NCI-H146 treated with DMSO at 0.1 percent for 48 hours (cell line): Measurements from ENCODE around the gene MPZL3.
"Not testable (repeated sequence)": the region's sequence is repeated elsewhere in the genome, so short reads cannot be mapped to it uniquely, and the experiment has no call there.

Source experiments
- DNase-seq: peaks from one replicate; lab custom pipeline; 2025; ENCODE audit not compliant: unreplicated experiment; lab: John Stamatoyannopoulos, UW

The MPZL3 gene

GRCh38 chr11:118213201-118213600 lies 39.0 kb downstream of the MPZL3 start:
- DNase-seq: no peak

- DNase-seq: no peak
Observed at GRCh38 chr11:118212781-118213191, 39.4 kb downstream of the MPZL3 start.

DNA sequence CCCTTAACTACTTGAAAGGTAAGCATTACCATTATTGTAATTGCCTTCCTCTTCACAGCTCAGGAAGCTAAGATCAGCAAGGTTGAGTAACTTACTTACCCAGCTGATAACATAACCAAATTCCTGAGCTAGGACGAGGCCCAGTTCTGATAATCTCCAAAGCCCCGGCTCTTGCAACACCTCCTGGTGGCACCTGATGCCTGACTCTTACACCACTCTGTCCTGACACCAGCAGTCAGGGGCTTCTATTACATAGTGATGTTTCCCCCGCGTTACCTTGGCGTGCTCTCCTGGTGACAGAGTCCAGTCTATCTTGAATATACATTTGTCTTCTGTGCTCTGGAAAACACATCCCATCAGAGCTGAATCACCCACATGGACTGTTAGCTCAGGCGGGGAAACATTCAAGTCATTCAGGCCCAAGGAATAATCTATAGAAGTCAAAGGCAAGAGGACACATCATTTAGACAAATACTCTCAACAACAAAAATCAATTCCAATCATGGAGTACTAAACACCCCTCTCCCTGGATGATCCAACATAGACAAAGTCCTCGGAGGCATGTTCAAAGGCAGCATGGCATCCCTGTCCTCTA lies 39.9 kb downstream of the MPZL3 start:
- DNase-seq: no peak

- DNase-seq: no peak
Observed at GRCh38 chr11:118211006-118211405, 41.2 kb downstream of the MPZL3 start.

- DNase-seq: no peak
Observed at GRCh38 chr11:118210323-118210722, 41.8 kb downstream of the MPZL3 start.

- no peak for DNase-seq
Observed at GRCh38 chr11:118209033-118209432, 43.1 kb downstream of the MPZL3 start.

- no peak for DNase-seq
Observed at GRCh38 chr11:118207079-118207478, 45.1 kb downstream of the MPZL3 start.

DNA sequence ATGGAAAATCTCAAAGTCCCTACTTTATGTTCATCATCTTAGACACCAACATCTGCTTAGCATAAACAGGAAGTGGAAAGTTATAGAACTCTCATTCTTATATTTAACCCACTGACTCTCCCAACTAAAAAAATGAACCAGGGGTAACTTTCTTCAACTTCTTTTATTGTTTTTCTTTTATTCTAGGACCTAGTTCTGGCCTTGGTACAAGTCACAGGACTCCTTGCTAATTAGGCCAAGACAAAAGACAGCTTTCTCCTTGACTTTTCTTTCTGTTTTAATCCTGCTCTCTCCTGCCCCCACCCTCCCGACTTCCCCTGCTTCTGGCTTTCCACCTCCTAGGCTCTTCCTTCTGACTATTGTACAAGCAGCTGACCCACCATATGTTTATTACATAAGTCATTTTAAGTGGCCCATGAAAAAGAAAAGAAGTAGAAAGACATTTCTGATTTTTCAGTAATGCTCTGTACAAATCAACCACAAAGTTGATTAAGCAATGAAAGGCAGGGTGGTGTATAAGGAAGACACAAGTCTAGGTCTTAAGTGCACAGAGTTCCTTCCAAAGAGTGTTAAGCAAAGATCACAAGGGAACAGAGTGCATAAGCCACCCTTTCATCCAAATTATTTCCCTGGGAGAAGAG lies 45.7 kb downstream of the MPZL3 start:
- no peak for DNase-seq

DNA sequence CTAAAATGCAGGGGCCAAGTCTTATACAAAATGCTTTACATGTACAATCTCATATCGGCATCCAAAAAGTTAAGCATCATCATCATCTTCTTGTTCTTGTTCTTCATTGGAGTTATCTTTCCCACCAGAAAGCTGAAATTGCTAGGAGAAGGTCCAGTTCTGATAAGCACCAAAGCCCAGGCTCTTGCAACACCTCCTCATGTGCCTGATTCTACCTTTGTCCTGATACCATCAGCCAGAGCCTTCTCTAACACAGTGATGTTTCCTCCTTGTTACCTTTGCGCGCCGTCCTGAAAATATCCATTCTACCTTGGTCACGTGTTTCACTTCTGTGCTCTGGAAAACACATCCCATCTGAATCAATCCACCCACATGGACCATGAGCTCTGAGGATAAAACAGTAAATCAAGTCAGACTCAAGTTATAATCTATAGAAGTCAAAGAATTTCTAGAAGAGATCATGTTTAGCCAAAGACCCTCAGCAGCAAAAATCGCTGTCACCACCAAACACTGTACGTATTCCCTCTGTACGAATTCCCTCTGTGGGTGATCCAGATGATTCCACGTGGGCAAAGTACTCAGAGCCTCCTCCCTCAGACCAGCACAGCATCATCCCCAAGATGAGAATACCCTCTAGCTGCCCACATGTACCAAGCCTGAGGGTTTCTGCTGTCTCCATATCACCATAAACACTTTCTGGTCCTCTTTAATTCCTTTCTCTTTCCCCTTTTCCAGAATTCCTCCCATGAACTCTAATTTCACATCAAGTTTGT lies 46.4 kb downstream of the MPZL3 start:
- DNase-seq: no peak

GRCh38 chr11:118202599-118203422 lies 49.4 kb downstream of the MPZL3 start:
- DNase-seq: no peak

- no peak for DNase-seq
Observed at GRCh38 chr11:118201966-118202365, 50.2 kb downstream of the MPZL3 start.

DNA sequence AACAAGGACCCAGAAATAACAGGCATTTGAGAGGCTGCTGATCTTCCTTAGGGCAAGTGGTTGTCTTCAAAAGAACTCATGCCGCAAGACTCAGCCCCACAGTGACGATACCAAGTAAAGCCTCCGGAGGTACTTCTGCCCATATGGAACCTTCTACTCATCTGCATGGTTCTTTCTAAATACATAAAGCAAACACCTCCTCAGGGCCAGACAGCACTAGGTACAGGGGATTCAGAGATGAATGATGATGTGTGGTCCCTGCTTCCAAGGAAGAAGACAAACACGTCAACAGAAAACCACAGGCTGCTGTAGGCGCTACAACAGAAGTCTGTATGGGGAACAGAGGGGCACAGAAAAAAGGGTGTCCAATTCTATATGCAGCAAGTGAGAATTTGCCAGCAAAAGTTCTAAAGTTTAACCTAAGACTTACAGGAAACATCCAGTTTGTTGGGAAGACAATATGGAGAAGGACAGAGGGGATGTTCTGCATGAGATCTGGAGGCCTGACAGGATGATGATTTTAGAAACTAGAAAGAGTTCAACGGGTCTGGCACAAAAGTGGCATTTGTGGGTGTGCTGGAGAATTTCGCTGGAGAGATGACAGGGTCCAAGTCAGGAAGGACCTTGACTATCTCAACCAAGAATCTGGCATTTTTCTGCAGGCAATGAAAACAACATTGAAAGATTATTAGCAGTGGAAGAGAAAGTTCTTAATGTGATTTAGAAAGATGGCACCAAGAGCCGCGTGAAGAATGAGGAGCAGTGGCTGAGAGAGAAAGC lies 51.1 kb downstream of the MPZL3 start:
- DNase-seq: no peak

- DNase-seq: no peak
Observed at GRCh38 chr11:118200497-118200896, 51.7 kb downstream of the MPZL3 start.

- DNase-seq: no peak
Observed at GRCh38 chr11:118199135-118199534, 53.0 kb downstream of the MPZL3 start.

DNA sequence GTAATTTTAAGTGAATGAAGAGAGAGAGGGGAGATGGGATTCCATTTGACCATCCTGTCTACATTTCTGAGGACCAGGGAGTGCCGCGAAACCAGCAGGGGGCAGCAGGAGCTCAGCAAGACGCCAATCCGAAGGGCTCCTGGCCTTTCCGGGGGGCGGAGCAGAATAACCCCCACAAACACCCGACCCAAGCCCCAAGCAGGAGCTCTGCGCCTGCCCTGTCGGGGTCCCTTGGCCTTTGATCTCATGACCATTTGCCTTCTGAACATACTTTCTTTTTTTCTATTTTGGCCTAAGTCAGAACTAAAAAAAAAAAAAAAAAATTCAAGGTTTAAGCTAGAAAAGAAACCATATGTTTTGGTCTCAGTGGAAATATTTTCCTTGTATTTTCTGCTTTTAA lies 53.8 kb downstream of the MPZL3 start:
- peak; percentile 20 for DNase-seq

DNA sequence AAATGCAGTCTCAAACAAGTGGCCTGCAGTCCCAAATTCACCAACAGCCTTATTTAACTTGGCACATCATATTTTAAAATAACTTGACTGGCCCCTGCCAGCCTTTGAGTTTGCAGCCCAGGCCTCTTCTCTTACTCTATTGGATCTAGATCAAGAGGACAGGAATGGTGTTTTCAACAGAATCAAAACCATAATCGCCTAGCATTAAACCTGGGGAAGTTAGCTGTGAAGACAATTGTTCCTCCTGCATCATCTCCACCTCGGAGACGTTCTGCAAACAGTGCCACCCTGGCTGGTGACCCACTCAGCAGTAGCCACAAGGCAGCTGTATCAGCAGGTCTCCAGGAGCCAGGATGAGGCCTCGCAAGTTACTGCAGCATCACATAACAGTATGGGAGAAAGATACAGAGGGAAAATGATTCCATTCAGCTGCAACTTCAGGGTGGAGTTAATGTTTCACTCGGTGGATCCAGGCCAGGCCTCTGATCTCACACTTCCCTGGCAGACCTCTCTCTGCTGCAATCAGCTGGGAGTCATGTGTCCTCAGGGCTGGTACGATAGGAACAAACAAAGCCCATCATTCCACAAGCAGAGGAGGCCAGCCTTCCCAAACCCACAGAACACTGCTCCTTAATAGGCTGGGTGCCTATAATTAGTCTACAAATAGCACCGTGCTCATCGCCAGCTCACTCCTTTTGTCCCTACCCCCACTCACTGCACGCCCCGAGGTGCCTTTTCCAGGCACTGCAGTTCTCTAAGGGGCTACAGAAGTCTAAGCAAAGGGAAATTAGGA lies 57.1 kb downstream of the MPZL3 start:
- peak; percentile 33 for DNase-seq

DNA sequence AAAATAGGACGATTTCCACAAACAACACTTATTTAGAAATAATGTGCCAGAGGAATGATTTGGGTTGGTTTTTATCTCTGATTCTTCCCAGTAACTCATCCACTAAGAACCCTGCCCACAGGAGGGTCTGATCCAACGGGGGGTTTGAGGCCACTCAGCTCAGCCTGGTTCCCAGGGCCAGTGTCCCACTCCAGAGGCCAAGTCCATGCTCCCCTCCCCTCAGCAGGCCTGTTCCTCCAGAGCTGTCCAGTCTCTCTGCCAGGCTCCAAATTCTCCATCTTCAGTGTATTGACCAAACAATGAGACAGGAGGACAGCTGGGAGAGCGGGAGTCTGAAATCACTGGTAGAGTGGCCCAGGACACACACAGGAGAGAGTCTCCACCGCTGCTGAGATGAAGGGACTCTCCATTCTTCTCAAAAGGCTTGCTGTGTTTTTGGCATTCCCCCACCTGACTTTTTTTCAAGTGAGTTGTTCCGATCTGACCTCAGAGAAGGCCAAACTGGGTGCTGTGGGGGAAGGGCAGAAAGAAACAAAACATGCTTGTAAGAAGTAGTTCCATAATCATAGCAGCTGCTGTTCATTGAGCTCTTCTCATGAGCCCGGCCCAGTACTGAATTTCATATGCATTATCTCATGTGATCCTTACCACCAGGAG lies 58.1 kb downstream of the MPZL3 start:
- no peak for DNase-seq

- not testable (repeated sequence) for DNase-seq
Observed at GRCh38 chr11:118192817-118193216, 59.3 kb downstream of the MPZL3 start.

DNA sequence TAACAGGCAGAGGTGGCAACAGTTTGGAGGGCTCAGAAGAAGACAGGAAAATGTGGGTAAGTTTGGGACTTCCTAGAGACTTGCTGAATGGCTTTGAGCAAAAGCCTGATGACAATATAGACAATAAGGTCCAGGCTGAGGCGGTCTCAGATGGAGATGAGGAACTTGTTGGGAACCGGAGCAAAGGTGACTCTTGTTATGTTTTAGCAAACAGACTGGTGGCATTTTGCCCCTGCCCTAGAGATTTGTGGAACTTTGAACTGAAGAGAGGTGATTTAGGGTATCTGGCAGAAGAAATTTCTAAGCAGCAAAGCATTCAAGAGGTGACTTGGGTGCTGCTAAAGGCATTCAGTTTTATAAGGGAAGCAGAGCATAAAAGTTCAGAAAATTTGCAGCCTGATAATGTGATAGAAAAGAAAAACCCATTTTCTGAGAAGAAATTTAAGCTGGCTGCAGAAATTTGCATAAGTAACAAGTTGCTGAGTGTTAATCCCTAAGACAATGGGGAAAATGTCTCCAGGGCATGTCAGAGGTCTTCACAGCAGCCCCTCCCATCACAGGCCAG lies 61.1 kb downstream of the MPZL3 start:
- DNase-seq: not testable (repeated sequence)
